Fibroblast of mammary gland (primary cell): Measurements from ENCODE around the gene KCNJ6.
A peak's percentile ranks its signal among the peaks of the same experiment; 100 is the strongest.

Experiments used
- DNase-seq: peaks from one replicate; pipeline ENCODE4 v3.0.0-alpha.2; 2010; ENCODE audit warnings: low read depth
- H3K4me3 ChIP-seq: 2 replicates; pipeline ENCODE4 v1.5.1; 2011; ENCODE audit warnings: low read depth, mild to moderate bottlenecking, low read length, moderate library complexity; ENCODE audit not compliant: control insufficient read depth
- CTCF ChIP-seq: conservative IDR thresholded peaks from 2 replicates; pipeline ENCODE4 v1.5.1; 2011; ENCODE audit warnings: low read depth, low read length, inconsistent platforms; ENCODE audit not compliant: control insufficient read depth, insufficient read depth

KCNJ6 gene

GRCh38 chr21:37702241-37702640, 214.0 kb downstream of the KCNJ6 start:
- no peak overlapping the region for H3K4me3 ChIP-seq
- DNase-seq: no peak
- TF ChIP-seq CTCF: no peak

DNA sequence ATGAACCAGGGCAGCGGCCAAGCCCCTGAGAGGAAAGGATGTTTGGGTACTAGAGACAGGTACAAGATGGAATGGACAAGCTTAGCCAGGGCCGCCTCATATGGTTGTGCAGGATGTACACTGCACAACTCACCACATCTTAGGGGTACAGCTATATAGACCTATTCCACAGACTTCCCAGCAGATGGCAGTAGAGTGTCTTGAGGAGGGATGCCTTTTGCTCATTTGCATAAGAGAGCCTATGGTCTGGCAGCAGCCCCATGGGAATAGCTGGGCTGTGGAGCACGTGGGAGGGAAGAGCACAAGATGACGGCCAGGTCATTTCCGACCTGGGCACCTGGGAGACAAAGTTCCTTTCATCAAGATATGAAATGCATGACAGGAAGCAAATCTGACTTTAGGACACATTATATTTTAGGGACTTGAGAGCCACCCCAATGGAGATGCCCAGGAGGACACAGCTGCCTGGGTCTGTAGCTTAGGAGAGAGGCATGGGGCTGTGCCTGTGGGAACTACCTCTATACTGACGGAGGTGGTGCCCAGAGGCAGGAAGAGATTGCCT, 215.5 kb downstream of the KCNJ6 start:
- TF ChIP-seq CTCF: peak; percentile 83
- DNase-seq: peak; percentile 87
- no peak overlapping the region for H3K4me3 ChIP-seq

- no peak for DNase-seq
These were observed 217.1 kb downstream of the KCNJ6 start for GRCh38 chr21:37699024-37699775.

GRCh38 chr21:37696936-37697335, 219.3 kb downstream of the KCNJ6 start:
- TF ChIP-seq CTCF: no peak
- DNase-seq: no peak
- no peak overlapping the region for H3K4me3 ChIP-seq

More at GRCh38 chr21:37699024-37699775, 217.1 kb downstream of the KCNJ6 start:
- TF ChIP-seq CTCF: no peak
- H3K4me3 ChIP-seq: no peak overlapping the region

DNA sequence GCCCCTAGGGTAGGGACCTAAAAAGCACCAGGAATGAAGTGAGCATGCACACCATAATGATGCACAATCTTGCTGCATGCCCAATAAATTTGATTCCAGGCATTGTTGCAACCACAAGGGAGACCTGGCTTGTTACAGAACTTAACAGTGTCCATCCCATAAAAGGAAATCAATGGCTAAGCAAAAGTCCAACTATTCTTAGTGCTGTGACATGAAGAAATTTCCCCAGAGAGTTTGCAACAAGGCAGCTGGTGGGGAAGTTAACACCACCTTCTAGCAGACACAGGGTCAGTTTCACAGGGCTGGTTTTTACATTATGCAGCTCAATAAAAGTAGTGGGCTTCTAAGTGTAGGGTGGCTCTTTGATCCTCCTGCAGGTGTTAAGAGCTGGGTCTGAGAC, 221.1 kb downstream of the KCNJ6 start:
- no peak for TF ChIP-seq CTCF

GRCh38 chr21:37688952-37689659, 227.2 kb downstream of the KCNJ6 start:
- TF ChIP-seq CTCF: no peak
- H3K4me3 ChIP-seq: no peak overlapping the region
- DNase-seq: no peak

More for the DNA sequence above, 221.1 kb downstream of the KCNJ6 start:
- H3K4me3 ChIP-seq: no peak overlapping the region
- no peak for DNase-seq
